ENCODE results near the gene ENDOV. TPM values are rescaled to one million over a fixed set of nuclear protein-coding genes. Genes with fewer than 3 reads are reported as not detected.

ENDOV gene
- total RNA-seq, 1 donor from 2014 or later: 19.2 TPM

- DNase-seq (ENCODE audit: low read depth): no peak
Observed at GRCh38 chr17:80482555-80483308, 67.8 kb downstream of the ENDOV start.

GRCh38 chr17:80485846-80486245, 70.9 kb downstream of the ENDOV start:
- DNase-seq (ENCODE audit: low read depth): no peak

GRCh38 chr17:80486692-80487091, 71.7 kb downstream of the ENDOV start:
- DNase-seq (ENCODE audit: low read depth): no peak

GRCh38 chr17:80487511-80487910, 72.5 kb downstream of the ENDOV start:
- no peak for DNase-seq (ENCODE audit: low read depth)

Other genes with a start within 250 kb of the ENDOV start
- 0.05 TPM in 1 of 2 replicates, not detected in the other for gene CARD14, start 245.1 kb upstream of the ENDOV start, total RNA-seq
- 4.0 and 30.1 TPM in 2 replicates for gene SGSH, start 194.8 kb upstream of the ENDOV start, total RNA-seq
- gene SLC26A11, start 194.7 kb upstream of the ENDOV start, total RNA-seq: 4.0 and 26.0 TPM in 2 replicates
- 182 and 763 TPM in 2 replicates for gene RNF213, start 154.3 kb upstream of the ENDOV start, total RNA-seq
- 0.17 TPM in 1 of 2 replicates, not detected in the other for gene NPTX1, start 61.4 kb downstream of the ENDOV start, total RNA-seq
- 11.6 and 35.5 TPM in 2 replicates for gene RPTOR, start 129.7 kb downstream of the ENDOV start, total RNA-seq

Measured in renal cortical epithelial cell (primary cell).